ENCODE data around the gene TGIF1.
A peak's percentile ranks its signal among the peaks of the same experiment; 100 is the strongest.

Gene TGIF1

GRCh38 chr18:3444296-3444695 is 5.7 kb upstream of the TGIF1 start:
- peaks cover 11% of the 10 kb centered on the region for H3K4me1 Mint-ChIP-seq
- no peak for ATAC-seq (replicated peaks; ENCODE audit: extremely low read depth, poor library complexity, severe bottlenecking)
- DNase-seq (ENCODE audit: low spot score in 2 of 2): no peak
- H3K9me3 Mint-ChIP-seq: no peaks in the 10 kb centered on the region
- H3K4me3 Mint-ChIP-seq: no peak overlapping the region
- peaks cover 25% of the 10 kb centered on the region for H3K36me3 Mint-ChIP-seq (ENCODE audit: insufficient read depth)
- no peaks in the 10 kb centered on the region for H3K27me3 Mint-ChIP-seq
- no peak overlapping the region for H3K27ac Mint-ChIP-seq (ENCODE audit: low read depth)

- H3K36me3 Mint-ChIP-seq (ENCODE audit: insufficient read depth): peaks cover 30% of the 10 kb centered on the region
- peaks cover 15% of the 10 kb centered on the region for H3K4me1 Mint-ChIP-seq
- no peaks in the 10 kb centered on the region for H3K27me3 Mint-ChIP-seq
- ATAC-seq (replicated peaks; ENCODE audit: extremely low read depth, poor library complexity, severe bottlenecking) (no peak), DNase-seq (ENCODE audit: low spot score in 2 of 2) (no peak)
- no peak overlapping the region for H3K27ac Mint-ChIP-seq (ENCODE audit: low read depth)
- H3K4me3 Mint-ChIP-seq: no peak overlapping the region
- no peaks in the 10 kb centered on the region for H3K9me3 Mint-ChIP-seq
Observed at GRCh38 chr18:3444954-3445353, 5.0 kb upstream of the TGIF1 start.

- Mint-ChIP-seq H3K4me1 (peaks cover 16% of the 10 kb centered on the region), H3K27ac (ENCODE audit: low read depth) (peak overlapping the region; percentile 100), H3K4me3 (peak overlapping the region; percentile 96), H3K36me3 (ENCODE audit: insufficient read depth) (peaks cover 51% of the 10 kb centered on the region), H3K27me3 (no peaks in the 10 kb centered on the region), H3K9me3 (no peaks in the 10 kb centered on the region)
- DNase-seq (ENCODE audit: low spot score in 2 of 2): peak in 1 of 2 donors; percentile 28
- ATAC-seq (replicated peaks; ENCODE audit: extremely low read depth, poor library complexity, severe bottlenecking): no peak
Observed at GRCh38 chr18:3447068-3447894, 2.7 kb upstream of the TGIF1 start.

GRCh38 chr18:3447895-3448837 is 1.8 kb upstream of the TGIF1 start:
- peak; percentile 47 for ATAC-seq (replicated peaks; ENCODE audit: extremely low read depth, poor library complexity, severe bottlenecking)
- Mint-ChIP-seq H3K4me3 (peak overlapping the region; percentile 96), H3K9me3 (no peaks in the 10 kb centered on the region)

GRCh38 chr18:3448838-3449511 is 997 bp upstream of the TGIF1 start:
- Mint-ChIP-seq H3K27me3 (no peaks in the 10 kb centered on the region), H3K36me3 (ENCODE audit: insufficient read depth) (peaks cover 56% of the 10 kb centered on the region), H3K4me1 (peaks cover 28% of the 10 kb centered on the region), H3K27ac (ENCODE audit: low read depth) (peak overlapping the region; percentile 100), H3K4me3 (peak overlapping the region; percentile 96), H3K9me3 (no peaks in the 10 kb centered on the region)
- DNase-seq (ENCODE audit: low spot score in 2 of 2): peak; percentile 74 to 84
- peak; percentile 55 for ATAC-seq (replicated peaks; ENCODE audit: extremely low read depth, poor library complexity, severe bottlenecking)

More at GRCh38 chr18:3447895-3448837, 1.8 kb upstream of the TGIF1 start:
- Mint-ChIP-seq H3K27ac (ENCODE audit: low read depth) (peak overlapping the region; percentile 100), H3K4me1 (peaks cover 25% of the 10 kb centered on the region), H3K36me3 (ENCODE audit: insufficient read depth) (peaks cover 55% of the 10 kb centered on the region), H3K27me3 (no peaks in the 10 kb centered on the region)
- DNase-seq (ENCODE audit: low spot score in 2 of 2): peak; percentile 80 to 89

GRCh38 chr18:3449512-3450011 is 410 bp upstream of the TGIF1 start:
- peaks cover 28% of the 10 kb centered on the region for H3K4me1 Mint-ChIP-seq
- peak overlapping the region; percentile 100 for H3K27ac Mint-ChIP-seq (ENCODE audit: low read depth)
- no peaks in the 10 kb centered on the region for H3K27me3 Mint-ChIP-seq
- peak overlapping the region; percentile 96 for H3K4me3 Mint-ChIP-seq
- ATAC-seq (replicated peaks; ENCODE audit: extremely low read depth, poor library complexity, severe bottlenecking) (peak; percentile 5), DNase-seq (ENCODE audit: low spot score in 2 of 2) (peak in 1 of 2 donors; percentile 56)
- H3K36me3 Mint-ChIP-seq (ENCODE audit: insufficient read depth): peaks cover 56% of the 10 kb centered on the region
- no peaks in the 10 kb centered on the region for H3K9me3 Mint-ChIP-seq

- peaks cover 35% of the 10 kb centered on the region for H3K4me1 Mint-ChIP-seq
- no peak for ATAC-seq (replicated peaks; ENCODE audit: extremely low read depth, poor library complexity, severe bottlenecking)
- no peaks in the 10 kb centered on the region for H3K9me3 Mint-ChIP-seq
- DNase-seq (ENCODE audit: low spot score in 2 of 2): no peak
- peak overlapping the region; percentile 100 for H3K27ac Mint-ChIP-seq (ENCODE audit: low read depth)
- peak overlapping the region; percentile 96 for H3K4me3 Mint-ChIP-seq
- H3K36me3 Mint-ChIP-seq (ENCODE audit: insufficient read depth): peaks cover 57% of the 10 kb centered on the region
- no peaks in the 10 kb centered on the region for H3K27me3 Mint-ChIP-seq
Observed at GRCh38 chr18:3450799-3451182, 819 bp downstream of the TGIF1 start.

GRCh38 chr18:3451183-3451988 is 1.4 kb downstream of the TGIF1 start:
- ATAC-seq (replicated peaks; ENCODE audit: extremely low read depth, poor library complexity, severe bottlenecking) (peak; percentile 3), DNase-seq (ENCODE audit: low spot score in 2 of 2) (peak; percentile 66 to 69)
- peaks cover 39% of the 10 kb centered on the region for H3K4me1 Mint-ChIP-seq
- H3K9me3 Mint-ChIP-seq: no peaks in the 10 kb centered on the region
- peaks cover 60% of the 10 kb centered on the region for H3K36me3 Mint-ChIP-seq (ENCODE audit: insufficient read depth)
- H3K4me3 Mint-ChIP-seq: peak overlapping the region; percentile 96
- H3K27ac Mint-ChIP-seq (ENCODE audit: low read depth): peak overlapping the region; percentile 100
- H3K27me3 Mint-ChIP-seq: no peaks in the 10 kb centered on the region

GRCh38 chr18:3451989-3452749 is 2.2 kb downstream of the TGIF1 start:
- Mint-ChIP-seq H3K4me3 (peak overlapping the region; percentile 96), H3K4me1 (peaks cover 44% of the 10 kb centered on the region), H3K27me3 (no peaks in the 10 kb centered on the region), H3K9me3 (no peaks in the 10 kb centered on the region), H3K36me3 (ENCODE audit: insufficient read depth) (peaks cover 63% of the 10 kb centered on the region), H3K27ac (ENCODE audit: low read depth) (peak overlapping the region; percentile 100)
- ATAC-seq (replicated peaks; ENCODE audit: extremely low read depth, poor library complexity, severe bottlenecking): no peak
- no peak for DNase-seq (ENCODE audit: low spot score in 2 of 2)

- no peak for ATAC-seq (replicated peaks; ENCODE audit: extremely low read depth, poor library complexity, severe bottlenecking)
- peak overlapping the region; percentile 96 for H3K4me3 Mint-ChIP-seq
- peak overlapping the region; percentile 100 for H3K27ac Mint-ChIP-seq (ENCODE audit: low read depth)
- H3K9me3 Mint-ChIP-seq: no peaks in the 10 kb centered on the region
- no peaks in the 10 kb centered on the region for H3K27me3 Mint-ChIP-seq
- H3K4me1 Mint-ChIP-seq: peaks cover 49% of the 10 kb centered on the region
- H3K36me3 Mint-ChIP-seq (ENCODE audit: insufficient read depth): peaks cover 64% of the 10 kb centered on the region
- DNase-seq (ENCODE audit: low spot score in 2 of 2): no peak
Observed at GRCh38 chr18:3452750-3453539, 3.0 kb downstream of the TGIF1 start.

All from central memory CD8-positive, alpha-beta T cell (primary cell).